Measurements from ENCODE around the gene AK9. TPM values are rescaled to one million over a fixed set of nuclear protein-coding genes. Genes with fewer than 3 reads are reported as not detected.

Gene AK9
- total and polyA plus RNA-seq, 2 of the 8 experiments (the other 6 are each of a cell fraction or from before 2014, with no cell fraction given) = 1.8 to 2.2 TPM

- TF ChIP-seq CHD7 (IDR thresholded peaks at IDR 0.05; ENCODE audit: insufficient replicate concordance, low read length) (no peak), POLR2AphosphoS5 (IDR thresholded peaks at IDR 0.05; ENCODE audit: low read depth, low read length) (no peak), TEAD4 (IDR thresholded peaks at IDR 0.05; ENCODE audit: low read depth, low read length) (no peak), SAP30 (IDR thresholded peaks at IDR 0.05; ENCODE audit: insufficient read depth, insufficient replicate concordance, low read length) (no peak), BRCA1 (IDR thresholded peaks at IDR 0.05; ENCODE audit: low read depth, low read length) (no peak)
Measured at GRCh38 chr6:109523478-109523877, 167.5 kb downstream of the AK9 start (continued).
